Epithelial cell of esophagus (primary cell): Measurements from ENCODE around the gene ANKRD12.

Experiments
- DNase-seq: peaks from one replicate; pipeline ENCODE4 v3.0.0; 2010; ENCODE audit warnings: low read depth
- H3K4me3 ChIP-seq: 2 replicates; pipeline ENCODE4 v1.5.1; 2011; ENCODE audit warnings: mild to moderate bottlenecking, low read length, control low read depth
- CTCF ChIP-seq: IDR thresholded peaks from 2 replicates; pipeline ENCODE4 v1.5.1; 2011; ENCODE audit warnings: low read depth, mild to moderate bottlenecking, low read length, control low read depth, inconsistent platforms; ENCODE audit not compliant: insufficient read depth; ENCODE audit errors: missing control alignments

Gene ANKRD12

GRCh38 chr18:9120796-9121195 lies 15.8 kb upstream of the ANKRD12 start:
- no peak for TF ChIP-seq CTCF
- no peak overlapping the region for H3K4me3 ChIP-seq
- DNase-seq = no peak

GRCh38 chr18:9123520-9123919 lies 13.1 kb upstream of the ANKRD12 start:
- no peak for TF ChIP-seq CTCF
- no peak overlapping the region for H3K4me3 ChIP-seq
- no peak for DNase-seq

GRCh38 chr18:9124824-9125223 lies 11.8 kb upstream of the ANKRD12 start:
- no peak for TF ChIP-seq CTCF
- DNase-seq = no peak
- no peak overlapping the region for H3K4me3 ChIP-seq

- TF ChIP-seq CTCF = no peak
- DNase-seq = no peak
- H3K4me3 ChIP-seq = no peak overlapping the region
Measured at GRCh38 chr18:9126337-9126736, 10.2 kb upstream of the ANKRD12 start.

- H3K4me3 ChIP-seq = no peak overlapping the region
- no peak for DNase-seq
- TF ChIP-seq CTCF = no peak
Measured at GRCh38 chr18:9130195-9130594, 6.4 kb upstream of the ANKRD12 start.

GRCh38 chr18:9130806-9131205 lies 5.8 kb upstream of the ANKRD12 start:
- no peak overlapping the region for H3K4me3 ChIP-seq
- TF ChIP-seq CTCF = no peak
- DNase-seq = peak; percentile 61

GRCh38 chr18:9132628-9133027 lies 4.0 kb upstream of the ANKRD12 start:
- DNase-seq = no peak
- no peak overlapping the region for H3K4me3 ChIP-seq
- TF ChIP-seq CTCF = no peak
